HL-60 (cell line): ENCODE results near the gene KCNH2.
A peak's percentile ranks its signal among the peaks of the same experiment; 100 is the strongest.

ENCODE experiments used
- DNase-seq, 2 experiments: peaks; one replicate each; pipeline ENCODE4 v3.0.0-alpha.2; 2010 to 2020; ENCODE audit warnings: low read depth in 1 of 2, low spot score in 1 of 2
- H3K27ac ChIP-seq: fragments of 250-450 bp; sonication (Bioruptor Pico); replicated peaks from 2 replicates; pipeline ENCODE4 v1.5.1; 2020; ENCODE audit warnings: mild to moderate bottlenecking, moderate library complexity
- H3K27me3 ChIP-seq: fragments of 250-450 bp; sonication (Bioruptor Pico); 2 replicates; pipeline ENCODE4 v1.5.1; 2021; ENCODE audit warnings: mild to moderate bottlenecking, moderate library complexity; ENCODE audit not compliant: insufficient read depth, poor library complexity, severe bottlenecking
- H3K4me3 ChIP-seq: replicated peaks from 2 replicates; pipeline ENCODE4 v1.5.1; 2011; ENCODE audit warnings: mild to moderate bottlenecking, control low read depth, low read length; ENCODE audit not compliant: insufficient read depth
- GABPA ChIP-seq: IDR thresholded peaks from 2 replicates; pipeline ENCODE4 v1.6.1; 2012; ENCODE audit warnings: low read depth
- POLR2AphosphoS5 ChIP-seq: IDR thresholded peaks from 2 replicates; pipeline ENCODE4 v1.6.1; 2012; ENCODE audit warnings: low read depth
- SPI1 ChIP-seq: IDR thresholded peaks from 2 replicates; pipeline ENCODE4 v1.6.1; 2012; ENCODE audit warnings: low read depth, mild to moderate bottlenecking, borderline replicate concordance
- TF ChIP-seq, protein P1 (sequence below): IDR thresholded peaks from 2 replicates; pipeline ENCODE4 v1.6.1; 2012; ENCODE audit warnings: low read depth; ENCODE audit not compliant: insufficient replicate concordance
- TF ChIP-seq, protein P2 (sequence below): IDR thresholded peaks from one replicate; pipeline ENCODE4 v1.5.1; 2011; ENCODE audit warnings: low read length, control low read depth, inconsistent platforms; ENCODE audit not compliant: insufficient read depth

Gene KCNH2

DNA sequence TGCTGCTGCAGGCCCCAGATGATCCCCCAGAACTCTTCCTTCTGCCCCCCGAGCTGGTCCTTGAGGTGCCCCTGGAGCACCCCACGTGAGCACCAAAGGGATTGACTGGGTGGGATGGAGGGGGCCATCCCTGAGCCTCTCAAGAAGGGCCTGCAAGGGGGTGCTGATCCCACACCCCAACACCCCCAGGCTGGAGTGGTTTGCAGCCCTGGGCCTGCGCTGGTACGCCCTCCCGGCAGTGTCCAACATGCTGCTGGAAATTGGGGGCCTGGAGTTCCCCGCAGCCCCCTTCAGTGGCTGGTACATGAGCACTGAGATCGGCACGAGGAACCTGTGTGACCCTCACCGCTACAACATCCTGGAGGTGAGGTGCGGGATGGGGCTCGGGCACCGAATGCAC lies 20.9 kb upstream of the KCNH2 start:
- TF ChIP-seq, protein P1, sequence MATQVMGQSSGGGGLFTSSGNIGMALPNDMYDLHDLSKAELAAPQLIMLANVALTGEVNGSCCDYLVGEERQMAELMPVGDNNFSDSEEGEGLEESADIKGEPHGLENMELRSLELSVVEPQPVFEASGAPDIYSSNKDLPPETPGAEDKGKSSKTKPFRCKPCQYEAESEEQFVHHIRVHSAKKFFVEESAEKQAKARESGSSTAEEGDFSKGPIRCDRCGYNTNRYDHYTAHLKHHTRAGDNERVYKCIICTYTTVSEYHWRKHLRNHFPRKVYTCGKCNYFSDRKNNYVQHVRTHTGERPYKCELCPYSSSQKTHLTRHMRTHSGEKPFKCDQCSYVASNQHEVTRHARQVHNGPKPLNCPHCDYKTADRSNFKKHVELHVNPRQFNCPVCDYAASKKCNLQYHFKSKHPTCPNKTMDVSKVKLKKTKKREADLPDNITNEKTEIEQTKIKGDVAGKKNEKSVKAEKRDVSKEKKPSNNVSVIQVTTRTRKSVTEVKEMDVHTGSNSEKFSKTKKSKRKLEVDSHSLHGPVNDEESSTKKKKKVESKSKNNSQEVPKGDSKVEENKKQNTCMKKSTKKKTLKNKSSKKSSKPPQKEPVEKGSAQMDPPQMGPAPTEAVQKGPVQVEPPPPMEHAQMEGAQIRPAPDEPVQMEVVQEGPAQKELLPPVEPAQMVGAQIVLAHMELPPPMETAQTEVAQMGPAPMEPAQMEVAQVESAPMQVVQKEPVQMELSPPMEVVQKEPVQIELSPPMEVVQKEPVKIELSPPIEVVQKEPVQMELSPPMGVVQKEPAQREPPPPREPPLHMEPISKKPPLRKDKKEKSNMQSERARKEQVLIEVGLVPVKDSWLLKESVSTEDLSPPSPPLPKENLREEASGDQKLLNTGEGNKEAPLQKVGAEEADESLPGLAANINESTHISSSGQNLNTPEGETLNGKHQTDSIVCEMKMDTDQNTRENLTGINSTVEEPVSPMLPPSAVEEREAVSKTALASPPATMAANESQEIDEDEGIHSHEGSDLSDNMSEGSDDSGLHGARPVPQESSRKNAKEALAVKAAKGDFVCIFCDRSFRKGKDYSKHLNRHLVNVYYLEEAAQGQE, result no peak

DNA sequence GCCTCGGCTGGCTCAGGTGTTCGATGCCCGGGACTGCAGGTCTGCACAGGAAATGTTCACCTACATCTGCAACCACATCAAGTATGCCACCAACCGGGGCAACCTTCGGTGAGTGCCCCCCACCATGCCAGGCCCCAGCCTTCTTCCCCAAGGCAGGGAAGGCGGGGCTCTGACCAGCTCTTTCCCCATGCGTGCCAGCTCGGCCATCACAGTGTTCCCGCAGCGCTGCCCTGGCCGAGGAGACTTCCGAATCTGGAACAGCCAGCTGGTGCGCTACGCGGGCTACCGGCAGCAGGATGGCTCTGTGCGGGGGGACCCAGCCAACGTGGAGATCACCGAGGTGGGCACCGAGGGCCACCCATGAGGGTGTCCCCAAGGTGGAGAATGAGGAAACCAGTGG lies 20.2 kb upstream of the KCNH2 start:
- TF ChIP-seq GABPA (no peak), SPI1 (no peak), POLR2AphosphoS5 (no peak)
- TF ChIP-seq, protein P2, sequence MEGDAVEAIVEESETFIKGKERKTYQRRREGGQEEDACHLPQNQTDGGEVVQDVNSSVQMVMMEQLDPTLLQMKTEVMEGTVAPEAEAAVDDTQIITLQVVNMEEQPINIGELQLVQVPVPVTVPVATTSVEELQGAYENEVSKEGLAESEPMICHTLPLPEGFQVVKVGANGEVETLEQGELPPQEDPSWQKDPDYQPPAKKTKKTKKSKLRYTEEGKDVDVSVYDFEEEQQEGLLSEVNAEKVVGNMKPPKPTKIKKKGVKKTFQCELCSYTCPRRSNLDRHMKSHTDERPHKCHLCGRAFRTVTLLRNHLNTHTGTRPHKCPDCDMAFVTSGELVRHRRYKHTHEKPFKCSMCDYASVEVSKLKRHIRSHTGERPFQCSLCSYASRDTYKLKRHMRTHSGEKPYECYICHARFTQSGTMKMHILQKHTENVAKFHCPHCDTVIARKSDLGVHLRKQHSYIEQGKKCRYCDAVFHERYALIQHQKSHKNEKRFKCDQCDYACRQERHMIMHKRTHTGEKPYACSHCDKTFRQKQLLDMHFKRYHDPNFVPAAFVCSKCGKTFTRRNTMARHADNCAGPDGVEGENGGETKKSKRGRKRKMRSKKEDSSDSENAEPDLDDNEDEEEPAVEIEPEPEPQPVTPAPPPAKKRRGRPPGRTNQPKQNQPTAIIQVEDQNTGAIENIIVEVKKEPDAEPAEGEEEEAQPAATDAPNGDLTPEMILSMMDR, result no peak
- TF ChIP-seq, protein P1, result no peak

More for the DNA sequence above, 20.9 kb upstream of the KCNH2 start:
- Histone ChIP-seq H3K27ac (no peak overlapping the region), H3K27me3 (no peaks in the 10 kb centered on the region), H3K4me3 (no peak overlapping the region)
- DNase-seq, result no peak

DNA sequence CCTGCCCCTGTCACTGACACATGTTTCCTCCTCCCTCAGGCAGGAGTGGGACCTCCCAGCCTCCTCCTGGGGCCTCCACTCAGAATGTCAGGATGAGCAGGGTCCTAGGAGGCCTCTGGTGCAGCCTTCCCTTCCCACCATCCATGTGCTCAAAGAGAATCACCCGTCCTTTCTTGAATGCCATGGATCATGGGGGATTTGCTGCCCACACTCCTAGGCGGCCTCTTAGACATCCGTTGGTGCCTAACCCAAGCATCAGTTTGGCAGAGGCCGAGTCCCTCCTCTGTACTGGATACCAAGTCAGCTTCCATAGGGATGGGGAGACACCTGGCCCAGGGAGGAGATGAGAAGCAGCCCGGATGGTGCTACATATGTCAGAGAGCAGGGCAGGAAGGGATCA lies 19.7 kb upstream of the KCNH2 start:
- Histone ChIP-seq H3K4me3 (no peak overlapping the region), H3K27me3 (no peaks in the 10 kb centered on the region), H3K27ac (no peak overlapping the region)
- no peak for DNase-seq
- TF ChIP-seq POLR2AphosphoS5, result no peak
- TF ChIP-seq SPI1, result no peak
- TF ChIP-seq, protein P1, result no peak
- no peak for TF ChIP-seq GABPA
- TF ChIP-seq, protein P2, result no peak

More for the DNA sequence above, 20.2 kb upstream of the KCNH2 start:
- Histone ChIP-seq H3K27ac (no peak overlapping the region), H3K4me3 (no peak overlapping the region), H3K27me3 (no peaks in the 10 kb centered on the region)
- no peak for DNase-seq

DNA sequence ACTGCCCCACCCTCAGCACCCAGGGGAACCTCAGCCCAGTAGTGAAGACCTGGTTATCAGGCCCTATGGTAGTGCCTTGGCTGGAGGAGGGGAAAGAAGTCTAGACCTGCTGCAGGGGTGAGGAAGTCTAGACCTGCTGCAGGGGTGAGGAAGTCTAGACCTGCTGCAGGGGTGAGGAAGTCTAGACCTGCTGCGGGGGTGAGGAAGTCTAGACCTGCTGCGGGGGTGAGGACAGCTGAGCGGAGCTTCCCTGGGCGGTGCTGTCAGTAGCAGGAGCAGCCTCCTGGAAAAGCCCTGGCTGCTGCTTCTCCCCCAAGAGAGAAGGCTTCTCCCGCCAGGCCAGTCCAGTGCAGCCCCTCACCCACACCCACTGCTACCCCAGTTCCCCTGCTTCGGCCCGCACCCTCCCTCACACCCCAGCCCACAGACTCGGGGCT lies 19.0 kb upstream of the KCNH2 start:
- Histone ChIP-seq H3K27me3 (no peaks in the 10 kb centered on the region), H3K4me3 (no peak overlapping the region), H3K27ac (no peak overlapping the region)
- TF ChIP-seq POLR2AphosphoS5 (0 out of 2 replicates have a peak, but pooled peaks have one; percentile 41), SPI1 (peak; percentile 65; the same call in 1 of the 2 replicates), GABPA (no peak)
- DNase-seq, result peak; percentile 47 to 55
